ENCODE data around the gene NKD1.

The NKD1 gene

GRCh38 chr16:50520451-50521245 lies 27.5 kb upstream of the NKD1 start:
- H3K4me3 ChIP-seq (ENCODE audit: low read length in 2 of 2): no peak overlapping the region
- H3K9me3 ChIP-seq (ENCODE audit: control insufficient read depth in 2 of 2, low read length in 2 of 2): peaks cover 0 to 17% of the 10 kb centered on the region in 2 donors
- H3K27ac ChIP-seq (ENCODE audit: low read length): no peak overlapping the region
- no peak overlapping the region for H3K9ac ChIP-seq (ENCODE audit: low read length in 2 of 2)
- H3K36me3 ChIP-seq (ENCODE audit: control insufficient read depth in 2 of 2, insufficient read depth in 2 of 2, low read length in 2 of 2): no peaks in the 10 kb centered on the region
- no peaks in the 10 kb centered on the region for H3K4me1 ChIP-seq (ENCODE audit: control insufficient read depth, insufficient read depth, low read length)
- peaks cover 0 to 3% of the 10 kb centered on the region in 2 donors for H3K27me3 ChIP-seq (ENCODE audit: control insufficient read depth in 1 of 2, insufficient read depth in 2 of 2, low read length in 2 of 2)

- H3K9ac ChIP-seq (ENCODE audit: low read length in 2 of 2): no peak overlapping the region
- peaks cover 3% of the 10 kb centered on the region in 2 donors for H3K27me3 ChIP-seq (ENCODE audit: control insufficient read depth in 1 of 2, insufficient read depth in 2 of 2, low read length in 2 of 2)
- no peak overlapping the region for H3K27ac ChIP-seq (ENCODE audit: low read length)
- H3K36me3 ChIP-seq (ENCODE audit: control insufficient read depth in 2 of 2, insufficient read depth in 2 of 2, low read length in 2 of 2): no peaks in the 10 kb centered on the region
- no peak overlapping the region for H3K4me3 ChIP-seq (ENCODE audit: low read length in 2 of 2)
- H3K4me1 ChIP-seq (ENCODE audit: control insufficient read depth, insufficient read depth, low read length): no peaks in the 10 kb centered on the region
- peaks cover 0 to 15% of the 10 kb centered on the region in 2 donors for H3K9me3 ChIP-seq (ENCODE audit: control insufficient read depth in 2 of 2, low read length in 2 of 2)
Measured at GRCh38 chr16:50521246-50521900, 26.8 kb upstream of the NKD1 start.

GRCh38 chr16:50522324-50522723 lies 25.9 kb upstream of the NKD1 start:
- Histone ChIP-seq H3K27ac (ENCODE audit: low read length) (no peak overlapping the region), H3K36me3 (ENCODE audit: control insufficient read depth in 2 of 2, insufficient read depth in 2 of 2, low read length in 2 of 2) (no peaks in the 10 kb centered on the region), H3K9ac (ENCODE audit: low read length in 2 of 2) (no peak overlapping the region), H3K4me1 (ENCODE audit: control insufficient read depth, insufficient read depth, low read length) (no peaks in the 10 kb centered on the region), H3K4me3 (ENCODE audit: low read length in 2 of 2) (no peak overlapping the region), H3K27me3 (ENCODE audit: control insufficient read depth in 1 of 2, insufficient read depth in 2 of 2, low read length in 2 of 2) (peaks cover 3% of the 10 kb centered on the region in 2 donors), H3K9me3 (ENCODE audit: control insufficient read depth in 2 of 2, low read length in 2 of 2) (peaks cover 0 to 6% of the 10 kb centered on the region in 2 donors)

GRCh38 chr16:50523710-50524109 lies 24.5 kb upstream of the NKD1 start:
- no peak overlapping the region for H3K27ac ChIP-seq (ENCODE audit: low read length)
- no peaks in the 10 kb centered on the region for H3K4me1 ChIP-seq (ENCODE audit: control insufficient read depth, insufficient read depth, low read length)
- no peaks in the 10 kb centered on the region for H3K9me3 ChIP-seq (ENCODE audit: control insufficient read depth in 2 of 2, low read length in 2 of 2)
- H3K9ac ChIP-seq (ENCODE audit: low read length in 2 of 2): no peak overlapping the region
- H3K36me3 ChIP-seq (ENCODE audit: control insufficient read depth in 2 of 2, insufficient read depth in 2 of 2, low read length in 2 of 2): no peaks in the 10 kb centered on the region
- peaks cover 3% of the 10 kb centered on the region in 2 donors for H3K27me3 ChIP-seq (ENCODE audit: control insufficient read depth in 1 of 2, insufficient read depth in 2 of 2, low read length in 2 of 2)
- H3K4me3 ChIP-seq (ENCODE audit: low read length in 2 of 2): no peak overlapping the region

GRCh38 chr16:50525262-50525661 lies 22.9 kb upstream of the NKD1 start:
- Histone ChIP-seq H3K9ac (ENCODE audit: low read length in 2 of 2) (no peak overlapping the region), H3K36me3 (ENCODE audit: control insufficient read depth in 2 of 2, insufficient read depth in 2 of 2, low read length in 2 of 2) (no peaks in the 10 kb centered on the region), H3K4me1 (ENCODE audit: control insufficient read depth, insufficient read depth, low read length) (no peaks in the 10 kb centered on the region), H3K4me3 (ENCODE audit: low read length in 2 of 2) (no peak overlapping the region), H3K9me3 (ENCODE audit: control insufficient read depth in 2 of 2, low read length in 2 of 2) (peaks cover 0 to 6% of the 10 kb centered on the region in 2 donors), H3K27ac (ENCODE audit: low read length) (no peak overlapping the region), H3K27me3 (ENCODE audit: control insufficient read depth in 1 of 2, insufficient read depth in 2 of 2, low read length in 2 of 2) (peaks cover 3% of the 10 kb centered on the region in 2 donors)

GRCh38 chr16:50525716-50526115 lies 22.5 kb upstream of the NKD1 start:
- Histone ChIP-seq H3K4me3 (ENCODE audit: low read length in 2 of 2) (no peak overlapping the region), H3K27ac (ENCODE audit: low read length) (no peak overlapping the region), H3K36me3 (ENCODE audit: control insufficient read depth in 2 of 2, insufficient read depth in 2 of 2, low read length in 2 of 2) (no peaks in the 10 kb centered on the region), H3K4me1 (ENCODE audit: control insufficient read depth, insufficient read depth, low read length) (no peaks in the 10 kb centered on the region), H3K9me3 (ENCODE audit: control insufficient read depth in 2 of 2, low read length in 2 of 2) (peaks cover 0 to 9% of the 10 kb centered on the region in 2 donors), H3K27me3 (ENCODE audit: control insufficient read depth in 1 of 2, insufficient read depth in 2 of 2, low read length in 2 of 2) (peaks cover 3% of the 10 kb centered on the region in 2 donors), H3K9ac (ENCODE audit: low read length in 2 of 2) (no peak overlapping the region)

GRCh38 chr16:50526249-50526648 lies 21.9 kb upstream of the NKD1 start:
- Histone ChIP-seq H3K4me1 (ENCODE audit: control insufficient read depth, insufficient read depth, low read length) (no peaks in the 10 kb centered on the region), H3K9me3 (ENCODE audit: control insufficient read depth in 2 of 2, low read length in 2 of 2) (peaks cover 0 to 9% of the 10 kb centered on the region in 2 donors), H3K9ac (ENCODE audit: low read length in 2 of 2) (no peak overlapping the region), H3K27me3 (ENCODE audit: control insufficient read depth in 1 of 2, insufficient read depth in 2 of 2, low read length in 2 of 2) (peaks cover 3% of the 10 kb centered on the region in 2 donors), H3K4me3 (ENCODE audit: low read length in 2 of 2) (no peak overlapping the region), H3K27ac (ENCODE audit: low read length) (no peak overlapping the region), H3K36me3 (ENCODE audit: control insufficient read depth in 2 of 2, insufficient read depth in 2 of 2, low read length in 2 of 2) (no peaks in the 10 kb centered on the region)

GRCh38 chr16:50526796-50527195 lies 21.4 kb upstream of the NKD1 start:
- H3K4me1 ChIP-seq (ENCODE audit: control insufficient read depth, insufficient read depth, low read length): no peaks in the 10 kb centered on the region
- no peak overlapping the region for H3K4me3 ChIP-seq (ENCODE audit: low read length in 2 of 2)
- no peak overlapping the region for H3K9ac ChIP-seq (ENCODE audit: low read length in 2 of 2)
- peaks cover 0 to 9% of the 10 kb centered on the region in 2 donors for H3K9me3 ChIP-seq (ENCODE audit: control insufficient read depth in 2 of 2, low read length in 2 of 2)
- no peaks in the 10 kb centered on the region for H3K36me3 ChIP-seq (ENCODE audit: control insufficient read depth in 2 of 2, insufficient read depth in 2 of 2, low read length in 2 of 2)
- peaks cover 3% of the 10 kb centered on the region in 2 donors for H3K27me3 ChIP-seq (ENCODE audit: control insufficient read depth in 1 of 2, insufficient read depth in 2 of 2, low read length in 2 of 2)
- no peak overlapping the region for H3K27ac ChIP-seq (ENCODE audit: low read length)

- Histone ChIP-seq H3K4me3 (ENCODE audit: low read length in 2 of 2) (no peak overlapping the region), H3K36me3 (ENCODE audit: control insufficient read depth in 2 of 2, insufficient read depth in 2 of 2, low read length in 2 of 2) (no peaks in the 10 kb centered on the region), H3K4me1 (ENCODE audit: control insufficient read depth, insufficient read depth, low read length) (no peaks in the 10 kb centered on the region), H3K27me3 (ENCODE audit: control insufficient read depth in 1 of 2, insufficient read depth in 2 of 2, low read length in 2 of 2) (peaks cover under 1 to 3% of the 10 kb centered on the region in 2 donors), H3K27ac (ENCODE audit: low read length) (no peak overlapping the region), H3K9me3 (ENCODE audit: control insufficient read depth in 2 of 2, low read length in 2 of 2) (peaks cover 0 to 9% of the 10 kb centered on the region in 2 donors), H3K9ac (ENCODE audit: low read length in 2 of 2) (no peak overlapping the region)
Measured at GRCh38 chr16:50528820-50529219, 19.4 kb upstream of the NKD1 start.

- Histone ChIP-seq H3K4me3 (ENCODE audit: low read length in 2 of 2) (no peak overlapping the region), H3K4me1 (ENCODE audit: control insufficient read depth, insufficient read depth, low read length) (no peaks in the 10 kb centered on the region)
Measured at GRCh38 chr16:50529334-50529733, 18.9 kb upstream of the NKD1 start.

More at GRCh38 chr16:50529334-50529733, 18.9 kb upstream of the NKD1 start:
- H3K27ac ChIP-seq (ENCODE audit: low read length): no peak overlapping the region
- peaks cover 0 to 3% of the 10 kb centered on the region in 2 donors for H3K27me3 ChIP-seq (ENCODE audit: control insufficient read depth in 1 of 2, insufficient read depth in 2 of 2, low read length in 2 of 2)
- peaks cover 0 to 9% of the 10 kb centered on the region in 2 donors for H3K9me3 ChIP-seq (ENCODE audit: control insufficient read depth in 2 of 2, low read length in 2 of 2)
- no peak overlapping the region for H3K9ac ChIP-seq (ENCODE audit: low read length in 2 of 2)
- H3K36me3 ChIP-seq (ENCODE audit: control insufficient read depth in 2 of 2, insufficient read depth in 2 of 2, low read length in 2 of 2): no peaks in the 10 kb centered on the region
